Sigmoid colon (tissue), 4 donors: ENCODE data around the gene MX2.

Source experiments
- EP300 ChIP-seq, 4 donors: sonication (generic); formaldehyde crosslinking; IDR thresholded peaks; one replicate each; pipeline ENCODE4 v1.6.1; 2017; ENCODE audit warnings: antibody characterized with exemption in 4 of 4
- POLR2A ChIP-seq, 2 donors: fragments of 450-650 bp; IDR thresholded peaks; one replicate each; pipeline ENCODE4 v1.6.1; 2016; ENCODE audit warnings: antibody characterized with exemption in 2 of 2, mild to moderate bottlenecking in 2 of 2, moderate library complexity in 2 of 2
- TF ChIP-seq, protein P1 (sequence below), 4 experiments: fragments of 450-650 bp in 3 of 4; fragments of 200-600 bp in 1 of 4; IDR thresholded peaks; one replicate each; pipeline ENCODE4 v1.5.1; 2016 to 2019; ENCODE audit warnings: antibody characterized with exemption in 4 of 4, mild to moderate bottlenecking in 3 of 4, moderate library complexity in 2 of 4

DNA sequence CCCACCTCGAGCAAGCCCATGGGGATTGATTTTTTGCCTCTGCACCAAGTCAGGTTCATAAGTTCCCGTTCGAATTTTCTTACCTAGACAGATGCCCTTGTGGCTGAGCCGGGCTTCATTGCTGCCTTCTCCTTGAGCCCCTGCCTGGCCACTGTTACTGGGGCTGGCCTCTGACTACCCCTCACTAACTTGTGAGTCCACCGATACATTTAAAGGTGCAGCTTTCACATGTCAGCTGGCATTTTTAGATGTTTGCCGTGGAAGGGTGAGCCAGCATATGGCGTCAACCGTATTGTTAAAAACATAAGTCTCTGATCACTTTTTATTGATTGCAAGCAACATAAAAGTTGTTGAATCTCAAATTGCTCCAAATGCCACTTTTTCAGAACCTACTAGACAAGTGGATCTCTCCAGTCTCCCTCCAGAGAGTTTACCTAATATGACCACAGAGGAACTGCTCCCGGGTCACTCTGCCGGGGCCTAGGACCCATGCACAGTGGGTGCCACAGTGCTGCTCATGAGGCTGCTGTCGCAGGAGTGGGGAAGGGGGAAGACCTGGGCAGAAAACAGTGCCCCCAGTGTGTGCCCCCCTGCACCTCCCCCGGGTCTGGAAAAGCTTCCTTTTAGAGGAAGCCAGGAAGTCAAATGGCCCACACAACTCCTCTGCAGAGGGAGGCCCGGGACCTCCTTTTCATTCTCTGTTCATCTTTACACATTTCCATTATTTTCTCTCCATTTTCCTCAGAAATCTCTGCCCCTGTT, 83.1 kb downstream of the MX2 start:
- TF ChIP-seq, protein P1, sequence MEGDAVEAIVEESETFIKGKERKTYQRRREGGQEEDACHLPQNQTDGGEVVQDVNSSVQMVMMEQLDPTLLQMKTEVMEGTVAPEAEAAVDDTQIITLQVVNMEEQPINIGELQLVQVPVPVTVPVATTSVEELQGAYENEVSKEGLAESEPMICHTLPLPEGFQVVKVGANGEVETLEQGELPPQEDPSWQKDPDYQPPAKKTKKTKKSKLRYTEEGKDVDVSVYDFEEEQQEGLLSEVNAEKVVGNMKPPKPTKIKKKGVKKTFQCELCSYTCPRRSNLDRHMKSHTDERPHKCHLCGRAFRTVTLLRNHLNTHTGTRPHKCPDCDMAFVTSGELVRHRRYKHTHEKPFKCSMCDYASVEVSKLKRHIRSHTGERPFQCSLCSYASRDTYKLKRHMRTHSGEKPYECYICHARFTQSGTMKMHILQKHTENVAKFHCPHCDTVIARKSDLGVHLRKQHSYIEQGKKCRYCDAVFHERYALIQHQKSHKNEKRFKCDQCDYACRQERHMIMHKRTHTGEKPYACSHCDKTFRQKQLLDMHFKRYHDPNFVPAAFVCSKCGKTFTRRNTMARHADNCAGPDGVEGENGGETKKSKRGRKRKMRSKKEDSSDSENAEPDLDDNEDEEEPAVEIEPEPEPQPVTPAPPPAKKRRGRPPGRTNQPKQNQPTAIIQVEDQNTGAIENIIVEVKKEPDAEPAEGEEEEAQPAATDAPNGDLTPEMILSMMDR (IDR thresholded peaks at IDR 0.05): no peak
- TF ChIP-seq EP300 (IDR thresholded peaks at IDR 0.05) (no peak), POLR2A (IDR thresholded peaks at IDR 0.05) (no peak)
